Stimulated activated CD4-positive, alpha-beta T cell treated with anti-CD3 and anti-CD28 coated beads, Interleukin-2, amount 100 ng/mL, for 48 hours (primary cell): ENCODE data around the gene ZBED4.

Experiments used
- DNase-seq, 2 donors: peaks; one replicate each; pipeline ENCODE4 v3.0.0-alpha.2; 2020

ZBED4 gene

GRCh38 chr22:49922926-49923325, 69.3 kb downstream of the ZBED4 start:
- no peak for DNase-seq

DNA sequence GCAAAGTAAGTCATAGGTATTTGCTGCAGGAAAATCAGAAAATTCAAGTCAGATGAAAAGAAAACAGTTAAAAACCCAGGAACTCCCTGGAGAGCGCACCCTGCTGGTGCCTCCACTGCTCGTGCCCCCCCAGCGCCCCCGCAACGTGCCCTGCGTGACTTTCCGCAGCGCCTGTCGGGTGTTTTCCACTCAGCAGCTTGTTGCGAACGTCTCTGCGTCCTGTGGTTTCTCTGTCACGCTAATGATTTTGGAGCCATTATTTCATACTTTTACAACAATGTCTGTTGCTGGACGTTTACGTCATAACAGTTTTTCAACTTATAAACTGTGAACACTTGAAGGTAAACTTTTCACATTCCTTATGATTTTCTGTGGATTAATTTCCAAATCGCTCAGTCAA, 69.8 kb downstream of the ZBED4 start:
- DNase-seq, result no peak

DNA sequence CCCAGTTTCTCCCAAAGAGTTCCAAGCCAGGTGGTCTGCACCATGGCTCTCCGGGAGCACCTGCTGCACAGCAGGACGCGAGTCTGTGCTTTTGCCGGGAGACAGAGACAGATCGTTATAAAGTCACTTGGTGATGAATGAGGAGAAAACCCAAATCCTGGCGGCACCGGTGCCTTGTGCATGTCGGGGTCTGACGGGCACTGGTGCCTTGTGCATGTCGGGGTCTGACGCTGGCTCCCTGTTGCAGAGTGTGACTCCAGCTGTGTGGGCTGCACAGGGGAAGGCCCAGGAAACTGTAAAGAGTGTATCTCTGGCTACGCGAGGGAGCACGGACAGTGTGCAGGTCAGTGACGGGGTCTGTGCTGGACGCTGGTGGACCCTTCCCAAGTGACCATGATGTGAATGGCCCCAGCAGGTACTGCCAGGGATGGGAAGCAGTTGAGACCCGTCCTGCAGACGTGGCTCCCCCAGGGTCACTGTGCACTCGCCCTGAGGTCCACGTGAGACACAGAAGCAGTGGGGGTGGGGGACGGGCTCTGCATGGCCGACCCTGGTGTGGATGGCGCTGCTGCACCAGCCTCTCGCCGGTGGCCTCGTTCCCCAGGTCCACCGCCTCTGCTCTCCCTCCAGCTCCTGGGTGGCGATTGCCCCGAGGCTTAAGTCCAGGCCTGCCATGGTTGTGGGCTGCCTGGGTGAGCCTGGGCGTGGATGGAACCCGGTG, 70.6 kb downstream of the ZBED4 start:
- DNase-seq, result no peak

- DNase-seq, result peak in 1 of 2 donors; percentile 46
Observed at GRCh38 chr22:49925525-49926128, 72.0 kb downstream of the ZBED4 start.

DNA sequence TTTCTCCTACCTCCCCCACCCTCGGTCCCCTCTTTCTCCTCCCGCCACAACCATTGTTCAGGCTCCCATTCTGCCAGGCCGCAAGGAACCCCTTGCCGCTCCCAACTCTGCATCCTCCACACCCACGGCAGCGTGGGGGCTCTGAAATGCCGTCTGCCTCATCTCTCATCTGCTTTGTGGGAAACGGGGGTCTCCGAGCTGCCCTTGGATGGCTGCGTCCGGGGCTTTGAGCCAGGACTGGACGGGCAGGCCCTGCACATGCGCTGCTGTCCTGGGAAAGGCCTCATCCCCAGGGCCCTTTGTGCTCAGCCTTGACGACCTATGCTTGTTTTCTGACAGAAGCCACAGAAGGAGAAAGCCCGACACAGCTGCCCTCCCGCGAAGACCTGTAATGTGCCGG, 73.3 kb downstream of the ZBED4 start:
- DNase-seq, result no peak

GRCh38 chr22:49927483-49928184, 74.0 kb downstream of the ZBED4 start:
- DNase-seq, result no peak

GRCh38 chr22:49928185-49928495, 74.5 kb downstream of the ZBED4 start:
- DNase-seq, result no peak

GRCh38 chr22:49928555-49929210, 75.0 kb downstream of the ZBED4 start:
- DNase-seq, result no peak

GRCh38 chr22:49929211-49929979, 75.8 kb downstream of the ZBED4 start:
- peak; percentile 78 to 90 for DNase-seq

DNA sequence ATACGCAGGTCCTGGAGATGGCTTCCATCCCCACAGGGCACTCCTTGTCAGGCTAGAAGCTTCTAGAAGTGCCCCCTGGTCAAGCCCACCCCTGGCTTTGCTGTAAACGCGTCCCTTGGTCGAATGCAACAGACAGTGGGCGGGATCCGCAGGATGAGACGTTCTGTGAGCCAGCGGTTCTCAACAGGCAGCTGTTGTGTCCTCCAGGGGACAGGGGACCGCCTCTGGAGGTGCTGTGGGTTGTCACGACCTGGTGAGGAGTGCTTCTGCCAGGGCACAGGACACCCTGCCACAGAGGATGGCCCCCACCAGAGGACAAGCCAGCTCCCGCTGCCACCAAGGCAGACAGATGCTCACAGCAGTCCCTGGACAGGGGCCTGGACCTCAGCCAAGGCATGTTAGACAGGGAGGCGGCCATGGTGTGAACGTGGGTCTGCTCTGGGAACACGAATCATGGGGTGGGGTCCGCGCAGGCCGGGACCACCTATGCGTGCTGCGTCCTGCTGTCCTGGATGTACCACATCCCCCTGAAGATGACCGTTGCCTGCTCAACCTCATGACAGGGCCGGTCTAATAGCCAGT, 76.4 kb downstream of the ZBED4 start:
- no peak for DNase-seq

DNA sequence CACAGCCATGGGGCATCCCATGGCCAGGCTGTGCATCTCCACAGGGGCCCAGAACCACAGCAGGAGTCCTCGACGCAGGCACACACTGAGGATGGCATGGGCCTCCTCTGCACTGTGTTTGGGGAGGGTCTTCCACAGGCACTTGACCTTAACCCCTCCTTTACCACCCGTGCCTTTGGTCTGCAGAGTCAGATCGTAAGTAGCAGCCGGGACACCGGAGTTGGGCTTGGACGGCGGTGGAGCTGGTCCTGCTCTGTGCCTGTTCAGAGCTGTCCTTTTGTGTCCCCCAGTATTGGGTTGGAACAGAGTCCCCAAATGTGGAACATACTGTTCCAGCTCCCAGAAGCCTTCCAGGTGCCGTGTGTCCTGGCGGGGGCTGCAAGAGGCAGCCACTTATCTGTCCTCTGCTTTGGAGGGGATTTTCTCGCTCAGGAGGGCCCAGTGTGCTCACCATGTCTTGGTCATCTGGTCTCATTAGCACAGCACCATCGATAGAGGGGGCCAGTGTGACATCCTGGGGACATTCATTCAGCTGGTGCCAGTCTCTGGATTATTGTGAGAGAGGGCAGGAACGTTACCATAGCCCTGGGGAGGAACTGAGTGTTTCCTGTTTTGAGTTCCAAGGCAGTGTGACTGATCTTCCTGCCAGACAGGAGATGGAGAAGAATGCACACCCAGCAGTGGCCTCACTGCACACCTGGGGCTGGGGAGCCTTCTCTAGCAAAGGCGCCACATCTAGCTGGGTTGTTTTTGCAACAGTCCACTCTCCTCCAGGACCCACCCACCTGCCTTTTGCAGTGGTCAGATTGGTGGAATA, 77.2 kb downstream of the ZBED4 start:
- DNase-seq, result peak in 1 of 2 donors; percentile 39

DNA sequence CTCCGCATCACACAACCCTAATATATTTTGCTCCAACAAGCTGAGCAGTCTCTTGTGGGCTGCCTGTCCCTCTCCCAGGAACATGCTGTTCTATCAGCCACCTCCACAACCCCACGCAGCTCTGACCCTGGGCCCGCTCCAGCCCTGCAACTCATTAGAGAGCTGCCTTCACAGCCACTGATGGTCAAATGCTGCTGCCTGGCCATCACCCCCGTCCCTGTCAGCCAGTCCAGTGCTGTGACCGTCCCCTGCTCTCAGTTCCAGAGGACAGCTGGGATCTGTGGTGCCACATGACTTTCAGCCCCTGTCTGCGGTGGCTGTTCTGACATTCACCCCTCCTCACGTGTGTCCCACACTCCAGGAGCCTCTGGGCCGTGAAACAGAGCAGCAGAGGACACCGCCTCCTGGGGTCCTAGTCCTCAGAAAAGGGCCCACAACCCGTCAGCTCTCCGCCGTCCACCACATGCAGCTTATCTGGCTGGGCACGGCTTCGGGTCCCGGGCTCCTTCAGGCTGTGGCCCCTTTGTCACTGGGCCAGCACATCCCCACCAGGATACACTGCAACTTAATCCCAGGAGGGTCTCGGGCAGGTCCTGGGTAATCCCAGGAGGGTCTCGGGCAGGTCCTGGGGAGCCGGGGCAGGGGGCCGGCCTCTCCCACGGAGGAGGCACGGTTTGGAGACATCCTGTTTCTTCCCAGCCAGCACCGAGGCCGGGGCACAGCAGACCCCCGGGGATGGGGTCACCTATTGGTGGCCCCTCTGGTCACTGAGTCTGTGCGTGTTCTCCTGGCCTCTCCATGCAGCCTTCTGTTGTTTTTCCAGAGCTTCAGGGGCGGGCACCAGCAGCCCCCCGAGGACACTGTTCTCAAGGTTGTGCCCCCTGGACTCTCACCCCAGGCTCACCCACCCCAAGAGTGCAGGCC, 79.9 kb downstream of the ZBED4 start:
- no peak for DNase-seq

DNA sequence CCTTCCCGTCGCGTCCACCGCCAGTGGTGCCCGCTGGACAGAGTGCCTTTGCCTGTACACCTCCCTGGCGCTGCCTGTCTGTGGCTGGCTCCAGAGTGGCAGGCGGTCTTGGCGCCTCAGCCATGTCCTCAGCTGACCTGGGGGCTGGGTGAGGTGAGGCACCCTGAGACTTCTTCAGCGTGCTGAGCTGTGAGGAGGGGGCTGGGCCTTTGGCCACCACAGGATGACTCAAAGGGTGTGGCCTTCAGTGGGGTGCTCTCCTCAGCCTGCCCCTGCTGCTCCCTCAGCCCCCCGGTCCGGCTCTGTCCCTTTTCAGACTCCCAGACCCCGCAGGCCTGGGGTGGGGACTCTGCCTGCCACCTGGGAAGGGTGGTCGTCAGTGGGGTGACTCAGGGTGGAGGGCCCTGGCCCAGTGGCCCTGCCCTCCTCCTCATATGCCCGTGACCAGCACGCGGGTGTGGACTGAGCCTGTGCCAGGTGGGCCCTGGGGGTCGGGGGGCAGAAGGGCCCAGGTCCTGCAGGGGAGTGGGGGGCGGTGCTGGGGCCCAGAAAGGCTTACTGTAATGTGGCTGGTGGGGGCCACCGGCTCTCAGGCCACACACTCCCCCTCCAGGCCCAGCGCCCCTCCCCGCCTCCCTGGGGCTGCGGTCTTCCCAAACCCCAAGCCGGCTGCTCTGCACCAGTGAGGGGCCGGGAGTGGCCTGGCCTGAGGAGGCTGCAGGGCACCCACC, 80.7 kb downstream of the ZBED4 start:
- DNase-seq, result no peak

DNA sequence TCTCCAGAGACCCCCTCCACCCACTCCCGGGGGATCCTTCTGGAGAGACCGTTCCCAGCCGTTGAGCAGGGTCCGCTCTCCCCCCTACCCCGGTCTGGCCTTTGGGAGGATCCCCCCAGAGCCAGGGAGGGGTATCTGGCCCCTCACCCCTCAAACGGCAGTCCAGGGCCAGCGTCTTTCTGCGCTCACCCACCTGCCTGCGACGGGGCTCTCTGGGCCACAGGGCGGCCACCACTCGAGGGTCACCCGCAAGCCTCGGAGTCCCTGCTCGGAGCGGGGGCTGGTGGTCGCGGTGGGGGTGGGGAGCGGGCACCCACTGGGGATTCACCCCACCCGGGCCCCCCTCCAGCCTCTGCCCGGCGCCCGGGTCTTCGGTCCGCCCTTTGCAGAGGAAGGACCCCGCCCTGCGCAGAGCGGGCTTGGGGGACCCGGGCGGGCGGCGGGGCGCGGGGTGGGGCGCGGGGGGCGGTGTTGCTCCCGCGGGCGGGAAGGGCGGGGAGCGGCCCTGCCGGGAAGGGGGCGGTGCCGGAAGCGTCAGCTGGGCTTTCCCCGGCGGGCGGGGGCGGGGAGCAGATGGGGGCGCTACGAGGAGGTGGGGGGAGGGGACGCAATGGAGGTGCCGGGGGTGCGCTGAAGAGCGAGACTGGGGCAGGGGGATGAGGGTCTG, 81.4 kb downstream of the ZBED4 start:
- DNase-seq, result peak; percentile 86 to 93

DNA sequence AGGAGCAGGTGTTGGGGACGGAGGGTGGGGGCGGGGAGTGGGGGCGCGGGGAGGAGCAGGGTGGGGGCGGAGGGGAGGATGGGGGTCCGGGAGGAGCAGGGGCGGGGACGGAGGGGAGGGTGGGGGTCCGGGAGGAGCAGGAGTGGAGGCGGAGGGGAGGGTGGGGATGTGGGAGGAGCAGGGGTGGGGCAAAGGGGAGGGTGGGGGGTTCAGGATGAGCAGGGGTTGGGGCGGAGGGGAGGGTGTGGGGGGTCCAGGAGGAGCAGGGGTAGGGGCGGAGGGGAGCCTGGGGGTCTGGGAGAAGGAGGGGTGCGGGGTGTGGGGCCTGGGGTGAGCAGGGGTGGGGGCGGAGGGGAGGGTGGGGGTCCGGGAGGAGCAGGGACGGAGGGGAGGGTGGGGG, 81.9 kb downstream of the ZBED4 start:
- no peak for DNase-seq

- DNase-seq, result peak; percentile 94 to 95
Observed at GRCh38 chr22:49936018-49936972, 82.7 kb downstream of the ZBED4 start.

DNA sequence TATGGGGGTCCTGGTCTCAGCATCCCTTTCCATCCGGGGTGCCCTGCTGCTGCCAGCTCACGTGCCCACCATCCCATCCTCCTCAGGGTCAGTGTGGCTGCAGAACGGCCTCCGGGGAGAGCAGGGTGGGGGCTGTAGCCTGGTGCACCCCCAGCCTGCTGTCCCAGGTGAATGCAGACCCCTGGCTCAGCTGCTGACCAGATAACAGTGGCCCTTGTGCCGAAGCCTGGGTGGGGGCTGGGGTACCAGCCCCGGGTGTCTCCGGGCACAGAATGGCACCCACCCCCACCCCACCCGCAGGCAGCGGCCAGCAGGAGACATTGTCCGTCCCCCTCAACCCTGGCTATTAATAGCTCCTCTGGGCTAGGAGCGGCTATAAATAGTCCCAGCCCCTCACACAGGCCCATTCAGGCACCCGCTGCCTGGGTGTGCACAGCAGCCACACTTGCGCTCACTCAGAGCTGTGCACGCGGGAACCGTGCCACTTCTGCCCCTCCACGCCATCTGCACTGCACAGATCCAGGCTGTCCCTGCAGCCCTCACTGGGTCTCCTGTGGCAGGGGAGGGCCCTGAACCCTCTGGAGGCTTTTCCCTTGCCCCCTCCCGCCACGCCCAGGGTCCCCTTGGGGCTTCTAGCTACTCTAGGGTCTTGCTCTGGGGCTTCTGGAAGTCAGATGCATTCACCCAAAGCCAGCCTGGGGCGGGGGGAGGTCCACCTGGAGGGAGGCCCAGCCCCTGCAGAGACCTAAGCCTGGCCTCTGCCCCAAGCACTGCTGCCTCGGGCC, 83.5 kb downstream of the ZBED4 start:
- no peak for DNase-seq
